Tibial nerve (tissue), 4 donors: ENCODE data around the gene TUBG2. TPM values are rescaled to one million over a fixed set of nuclear protein-coding genes. Genes with fewer than 3 reads are reported as not detected.
A peak's percentile ranks its signal among the peaks of the same experiment; 100 is the strongest.

Experiments used
- DNase-seq, 2 donors: peaks; one replicate each; pipeline ENCODE4 v3.0.0-alpha.2; 2019; ENCODE audit warnings: low spot score in 2 of 2
- H3K27ac ChIP-seq, 4 donors: fragments of 200-600 bp; sonication (generic) in 3 of 4; one replicate each; pipeline ENCODE4 v1.5.1; 2017 to 2019; ENCODE audit warnings: mild to moderate bottlenecking in 1 of 4
- H3K27me3 ChIP-seq, 2 donors: fragments of 200-600 bp; sonication (generic) in 1 of 2; one replicate each; pipeline versions ENCODE4 v1.5.1 to v1.6.0; 2017 to 2019
- H3K36me3 ChIP-seq, 3 donors: fragments of 200-600 bp; sonication (generic); one replicate each; pipeline ENCODE4 v1.5.1; 2018 to 2019
- H3K4me1 ChIP-seq, 4 donors: fragments of 200-600 bp; sonication (generic) in 3 of 4; one replicate each; pipeline ENCODE4 v1.5.1; 2017 to 2019
- H3K4me3 ChIP-seq, 4 donors: fragments of 200-600 bp; sonication (generic) in 3 of 4; one replicate each; pipeline ENCODE4 v1.5.1; 2017 to 2019; ENCODE audit warnings: mild to moderate bottlenecking in 1 of 4, moderate library complexity in 1 of 4
- H3K9me3 ChIP-seq, 4 donors: fragments of 200-600 bp; sonication (generic) in 3 of 4; one replicate each; pipeline ENCODE4 v1.5.1; 2017 to 2019
- EP300 ChIP-seq, 2 donors: sonication (generic); formaldehyde crosslinking; IDR thresholded peaks; one replicate each; pipeline ENCODE4 v1.6.1; 2017; ENCODE audit warnings: antibody characterized with exemption in 2 of 2, mild to moderate bottlenecking in 1 of 2
- POLR2A ChIP-seq, 2 donors: fragments of 450-650 bp; IDR thresholded peaks; one replicate each; pipeline ENCODE4 v1.6.1; 2017; ENCODE audit warnings: antibody characterized with exemption in 2 of 2, mild to moderate bottlenecking in 2 of 2, moderate library complexity in 2 of 2
- WGBS, 2 donors: methylation state at CpG; one replicate each; pipeline ENCODE4 v1.1.5; 2018; 5-methylcytosine and 5-hydroxymethylcytosine counted together
- total RNA-seq, 4 donors: library from RNA; depleted of rRNA; stranded (reverse); fragments of >200 nt; gene quantifications; one replicate each; pipeline ENCODE4 v1.1.0, GENCODE V29; 2016
- TF ChIP-seq, protein P1 (sequence below), 5 experiments: fragments of 200-600 bp in 3 of 5; fragments of 450-650 bp in 2 of 5; sonication (generic) in 3 of 5; IDR thresholded peaks; one replicate each; pipeline ENCODE4 v1.5.1; 2016 to 2019; ENCODE audit warnings: antibody characterized with exemption in 5 of 5, mild to moderate bottlenecking in 3 of 5, moderate library complexity in 2 of 5

The TUBG2 gene
- total RNA-seq, 4 donors from 2014 or later: 48.2 to 92.4 (median 77.6) TPM

DNA sequence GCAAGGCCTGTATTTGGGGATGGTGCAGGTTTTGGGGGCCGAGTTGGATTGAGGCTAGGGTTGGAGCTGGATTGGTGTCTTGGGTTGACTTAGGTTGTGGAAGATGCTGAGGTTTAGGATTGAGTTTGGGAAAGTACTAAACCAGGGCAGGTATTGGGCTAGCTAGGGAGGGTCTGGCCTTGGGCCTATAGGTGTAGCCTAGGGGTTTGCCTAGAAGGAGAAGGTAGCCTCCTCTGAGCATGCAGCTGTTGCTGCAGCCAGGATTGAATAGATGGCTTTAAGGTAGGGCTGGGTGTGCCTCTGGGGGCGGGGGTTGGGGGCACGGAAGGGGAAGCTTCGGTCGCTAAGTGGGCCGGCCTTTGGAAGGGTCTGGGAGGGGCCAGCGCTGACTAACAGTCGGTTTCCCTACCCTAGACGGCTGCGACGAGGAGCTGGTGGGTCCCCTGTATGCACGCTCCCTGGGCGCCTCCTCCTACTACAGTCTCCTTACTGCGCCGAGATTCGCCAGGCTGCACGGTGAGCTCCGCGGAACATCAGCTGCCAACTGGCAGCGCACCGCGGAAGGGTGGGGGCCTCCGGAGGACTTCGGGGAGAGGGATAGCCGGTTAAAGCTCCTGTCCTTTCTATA lies 24.4 kb downstream of the TUBG2 start:
- H3K9me3 ChIP-seq: no peaks in the 10 kb centered on the region
- peak overlapping the region in 2 of 4 donors; percentile 82 to 86 for H3K27ac ChIP-seq
- no peaks in the 10 kb centered on the region for H3K27me3 ChIP-seq
- WGBS, 2 donors: 15 to 18% methylated on average over 22 to 25 of the region's 25 CpGs
- DNase-seq: no peak
- TF ChIP-seq, protein P1, sequence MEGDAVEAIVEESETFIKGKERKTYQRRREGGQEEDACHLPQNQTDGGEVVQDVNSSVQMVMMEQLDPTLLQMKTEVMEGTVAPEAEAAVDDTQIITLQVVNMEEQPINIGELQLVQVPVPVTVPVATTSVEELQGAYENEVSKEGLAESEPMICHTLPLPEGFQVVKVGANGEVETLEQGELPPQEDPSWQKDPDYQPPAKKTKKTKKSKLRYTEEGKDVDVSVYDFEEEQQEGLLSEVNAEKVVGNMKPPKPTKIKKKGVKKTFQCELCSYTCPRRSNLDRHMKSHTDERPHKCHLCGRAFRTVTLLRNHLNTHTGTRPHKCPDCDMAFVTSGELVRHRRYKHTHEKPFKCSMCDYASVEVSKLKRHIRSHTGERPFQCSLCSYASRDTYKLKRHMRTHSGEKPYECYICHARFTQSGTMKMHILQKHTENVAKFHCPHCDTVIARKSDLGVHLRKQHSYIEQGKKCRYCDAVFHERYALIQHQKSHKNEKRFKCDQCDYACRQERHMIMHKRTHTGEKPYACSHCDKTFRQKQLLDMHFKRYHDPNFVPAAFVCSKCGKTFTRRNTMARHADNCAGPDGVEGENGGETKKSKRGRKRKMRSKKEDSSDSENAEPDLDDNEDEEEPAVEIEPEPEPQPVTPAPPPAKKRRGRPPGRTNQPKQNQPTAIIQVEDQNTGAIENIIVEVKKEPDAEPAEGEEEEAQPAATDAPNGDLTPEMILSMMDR (IDR thresholded peaks at IDR 0.05): no peak
- no peak for TF ChIP-seq EP300 (IDR thresholded peaks at IDR 0.05)
- peaks cover 0 to 35% (median 0%) of the 10 kb centered on the region in 3 donors for H3K36me3 ChIP-seq
- H3K4me3 ChIP-seq: peak overlapping the region in 2 of 4 donors; percentile 40 to 55
- H3K4me1 ChIP-seq: peaks cover 4 to 56% (median 46%) of the 10 kb centered on the region in 4 donors

DNA sequence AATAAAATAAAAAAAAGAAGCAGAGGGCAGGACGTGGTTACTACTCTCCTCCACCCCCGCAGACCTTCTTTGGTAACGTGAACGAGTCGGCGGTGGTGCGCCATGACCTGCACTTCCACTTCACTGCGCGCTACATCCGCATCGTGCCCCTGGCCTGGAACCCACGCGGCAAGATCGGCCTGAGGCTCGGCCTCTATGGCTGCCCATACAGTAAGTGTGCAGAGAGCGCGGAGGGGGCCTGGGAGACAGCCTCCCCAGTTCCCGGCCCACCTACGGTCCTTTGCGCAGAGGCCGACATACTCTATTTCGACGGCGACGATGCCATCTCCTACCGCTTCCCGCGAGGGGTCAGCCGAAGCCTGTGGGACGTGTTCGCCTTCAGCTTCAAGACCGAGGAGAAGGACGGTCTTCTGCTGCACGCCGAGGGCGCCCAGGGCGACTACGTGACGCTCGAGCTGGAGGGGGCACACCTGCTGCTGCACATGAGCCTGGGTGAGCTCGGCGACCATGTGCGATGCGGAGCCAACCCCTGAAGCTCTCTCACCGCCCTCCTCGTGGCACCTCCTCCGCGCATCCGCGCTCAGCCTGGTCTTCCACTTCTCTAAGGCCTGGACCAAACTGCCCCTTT lies 26.0 kb downstream of the TUBG2 start:
- no peaks in the 10 kb centered on the region for H3K27me3 ChIP-seq
- H3K4me1 ChIP-seq: peaks cover 0 to 41% (median 31%) of the 10 kb centered on the region in 4 donors
- WGBS, 2 donors: 76 to 80% methylated on average over 50 of the region's 50 CpGs
- peaks cover 0 to 49% (median 0%) of the 10 kb centered on the region in 3 donors for H3K36me3 ChIP-seq
- H3K27ac ChIP-seq: no peak overlapping the region
- no peak for DNase-seq
- H3K9me3 ChIP-seq: no peaks in the 10 kb centered on the region
- TF ChIP-seq POLR2A (IDR thresholded peaks at IDR 0.05) (no peak), EP300 (IDR thresholded peaks at IDR 0.05) (no peak)
- TF ChIP-seq, protein P1 (IDR thresholded peaks at IDR 0.05): no peak
- no peak overlapping the region for H3K4me3 ChIP-seq

DNA sequence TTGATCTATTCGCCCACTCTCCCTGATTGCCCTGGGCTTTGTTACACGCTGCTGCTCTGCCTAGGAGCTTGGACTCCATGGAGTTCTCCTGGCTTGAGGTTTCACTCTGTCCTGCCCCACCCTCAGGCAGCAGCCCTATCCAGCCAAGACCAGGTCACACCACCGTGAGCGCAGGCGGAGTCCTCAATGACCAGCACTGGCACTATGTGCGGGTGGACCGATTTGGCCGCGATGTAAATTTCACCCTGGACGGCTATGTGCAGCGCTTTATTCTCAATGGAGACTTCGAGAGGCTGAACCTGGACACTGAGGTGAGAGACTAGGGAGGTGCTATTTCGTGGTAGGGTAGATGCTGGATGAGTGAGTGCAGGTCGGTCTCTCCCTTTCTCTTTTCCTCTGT lies 26.7 kb downstream of the TUBG2 start:
- Histone ChIP-seq H3K4me3 (no peak overlapping the region), H3K27me3 (no peaks in the 10 kb centered on the region), H3K27ac (no peak overlapping the region), H3K9me3 (no peaks in the 10 kb centered on the region), H3K36me3 (peaks cover 0 to 57% (median 0%) of the 10 kb centered on the region in 3 donors), H3K4me1 (peaks cover 0 to 33% (median 23%) of the 10 kb centered on the region in 4 donors)
- TF ChIP-seq, protein P1 (IDR thresholded peaks at IDR 0.05): no peak
- TF ChIP-seq POLR2A (IDR thresholded peaks at IDR 0.05): no peak
- TF ChIP-seq EP300 (IDR thresholded peaks at IDR 0.05): no peak
- DNase-seq: no peak
- 80 to 81% methylated on average over 13 to 14 of the region's 14 CpGs for WGBS, 2 donors

DNA sequence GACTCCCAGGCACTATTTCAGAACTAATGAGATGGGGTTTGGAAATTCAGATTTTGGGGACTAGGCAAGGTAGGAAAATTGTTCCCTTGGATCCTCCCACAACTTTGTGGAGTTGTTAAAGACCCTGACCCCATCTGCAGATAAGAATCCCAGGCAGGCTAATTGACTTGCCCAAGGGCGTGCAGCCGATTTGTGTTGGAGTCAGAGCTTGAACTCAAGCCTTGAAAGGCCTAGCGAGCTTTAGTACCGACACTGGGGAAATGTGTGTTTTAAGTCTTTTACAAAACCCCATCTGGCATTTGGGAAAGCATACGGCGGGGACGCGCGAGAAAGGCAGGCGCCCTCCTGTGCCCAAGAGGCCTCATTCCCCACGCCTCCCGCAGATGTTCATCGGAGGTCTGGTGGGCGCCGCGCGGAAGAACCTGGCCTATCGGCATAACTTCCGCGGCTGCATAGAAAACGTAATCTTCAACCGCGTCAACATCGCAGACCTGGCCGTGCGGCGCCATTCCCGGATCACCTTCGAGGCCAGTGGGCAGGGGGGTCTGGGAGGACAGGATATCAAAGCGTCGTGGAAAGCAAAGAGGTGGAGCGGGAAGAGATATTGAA lies 27.5 kb downstream of the TUBG2 start:
- TF ChIP-seq, protein P1 (IDR thresholded peaks at IDR 0.05): no peak
- TF ChIP-seq EP300 (IDR thresholded peaks at IDR 0.05): no peak
- TF ChIP-seq POLR2A (IDR thresholded peaks at IDR 0.05): no peak
- peaks cover 0 to 26% (median 17%) of the 10 kb centered on the region in 4 donors for H3K4me1 ChIP-seq
- no peaks in the 10 kb centered on the region for H3K9me3 ChIP-seq
- no peak for DNase-seq
- H3K27me3 ChIP-seq: no peaks in the 10 kb centered on the region
- no peak overlapping the region for H3K27ac ChIP-seq
- peaks cover 0 to 65% (median 0%) of the 10 kb centered on the region in 3 donors for H3K36me3 ChIP-seq
- H3K4me3 ChIP-seq: no peak overlapping the region
- 77 to 82% methylated on average over 32 of the region's 32 CpGs for WGBS, 2 donors
